K562 (cell line): ENCODE results near the gene EXTL1. TPM values are rescaled to one million over a fixed set of nuclear protein-coding genes. Genes with fewer than 3 reads are reported as not detected.

Experiments
- ATAC-seq: fragments of 200-7000 bp; cut with Tn5 transposase; 3 replicates; pipeline ENCODE4 v1.9.1; 2020; ENCODE audit warnings: moderate library complexity
- BruUV-seq: library from RNA; stranded (reverse); fragments of 400-500 nt; replicated peaks from 2 replicates; lab custom pipeline; 2021; lab: Mats Ljungman, UMichigan
- CTCF ChIA-PET: fragments of 300-600 bp; formaldehyde crosslinking; extraction: SDS; loops from one replicate; lab custom pipeline; 2021; ENCODE audit warnings: low intra/inter-chr PET ratio; lab: Yijun Ruan, JAX
- POLR2A ChIA-PET: fragments of 300-600, 350-650 bp; sonication (Branson Sonifier 250); formaldehyde crosslinking; extraction: SDS; loops from one replicate; lab custom pipeline; 2021; ENCODE audit warnings: antibody characterized with exemption, inconsistent platforms; lab: Yijun Ruan, JAX
- DNase-seq, 4 experiments: peaks; one replicate each; pipeline versions ENCODE4 v3.0.0 to v3.0.0-alpha.2; 2011 to 2018; ENCODE audit warnings: low spot score in 3 of 4, mixed read lengths in 3 of 4; ENCODE audit errors: extremely low read depth in 1 of 4
- FAIRE-seq: peaks from 2 replicates; lab custom pipeline; 2011; peaks lifted over from hg19 to GRCh38; lab: Jason Lieb, UNC
- H2AFZ ChIP-seq: 2 replicates; pipeline ENCODE4 v1.6.0; 2011; ENCODE audit warnings: low read depth, low read length, control low read depth, inconsistent platforms
- H3K27ac ChIP-seq: fragments of 200-600 bp; 3 replicates; pipeline ENCODE4 v1.8.0; 2011; ENCODE audit warnings: low read depth, mild to moderate bottlenecking, control low read depth, inconsistent platforms, low read length, moderate library complexity, mixed read lengths; ENCODE audit errors: extremely low read depth
- H3K27me3 ChIP-seq, 2 experiments: fragments of 300-600 bp in 1 of 2; 2 replicates in 1 of 2; 3 replicates in 1 of 2; pipeline versions ENCODE4 v1.6.0 to v1.8.0; 2011; ENCODE audit warnings: inconsistent platforms in 2 of 2, low read length in 2 of 2, mild to moderate bottlenecking in 1 of 2, mixed read lengths in 1 of 2, moderate library complexity in 1 of 2; ENCODE audit not compliant: control insufficient read depth in 2 of 2, insufficient read depth in 2 of 2
- H3K36me3 ChIP-seq: fragments of 300-600 bp; 3 replicates; pipeline ENCODE4 v1.8.0; 2011; ENCODE audit warnings: mild to moderate bottlenecking, low read length, inconsistent platforms; ENCODE audit not compliant: control insufficient read depth, insufficient read depth
- H3K4me1 ChIP-seq, 2 experiments: fragments of 200-600 bp in 1 of 2; replicated peaks in 1 of 2; 2 replicates in 1 of 2; 3 replicates in 1 of 2; pipeline versions ENCODE4 v1.5.1 to v1.8.0; 2011; ENCODE audit warnings: inconsistent platforms in 2 of 2, low read length in 2 of 2, mild to moderate bottlenecking in 1 of 2, mixed read lengths in 1 of 2, moderate library complexity in 1 of 2; ENCODE audit not compliant: control insufficient read depth in 2 of 2, insufficient read depth in 2 of 2
- H3K4me2 ChIP-seq: 2 replicates; pipeline ENCODE4 v1.6.1; 2011; ENCODE audit warnings: low read length, control low read depth, inconsistent platforms, mixed read lengths; ENCODE audit not compliant: insufficient read depth
- H3K4me3 ChIP-seq: fragments of 200-600 bp; sonication (generic), shearing (Covaris generic); 2 replicates; pipeline ENCODE4 v1.5.1; 2016; ENCODE audit warnings: control low read depth, inconsistent platforms
- H3K79me2 ChIP-seq: fragments of 200-600 bp; 3 replicates; pipeline ENCODE4 v1.8.0; 2011; ENCODE audit warnings: low read length, inconsistent platforms; ENCODE audit not compliant: control insufficient read depth, insufficient read depth
- H3K9ac ChIP-seq, 2 experiments: 2 replicates each; pipeline versions ENCODE4 v1.6.0 to v1.6.1; 2011; ENCODE audit warnings: low read depth in 2 of 2, low read length in 2 of 2, control low read depth in 1 of 2, inconsistent platforms in 1 of 2, mild to moderate bottlenecking in 1 of 2, mixed read lengths in 1 of 2; ENCODE audit not compliant: insufficient read depth in 1 of 2
- H3K9me1 ChIP-seq: one replicate; pipeline ENCODE4 v1.6.0; 2011; ENCODE audit warnings: inconsistent platforms, mild to moderate bottlenecking, low read length, moderate library complexity; ENCODE audit not compliant: control insufficient read depth, insufficient read depth
- H3K9me3 ChIP-seq: replicated peaks from 2 replicates; pipeline ENCODE4 v1.5.1; 2011; ENCODE audit warnings: low read depth, low read length, inconsistent platforms; ENCODE audit not compliant: control insufficient read depth, insufficient read depth
- H4K20me1 ChIP-seq: replicated peaks from 2 replicates; pipeline ENCODE4 v1.6.1; 2011; ENCODE audit warnings: low read length, inconsistent platforms, mixed read lengths; ENCODE audit not compliant: control insufficient read depth, insufficient read depth
- ATF6 ChIP-seq: sonication (generic); formaldehyde crosslinking; IDR thresholded peaks from 2 replicates; pipeline ENCODE4 v1.4.0; 2020; ENCODE audit warnings: mild to moderate bottlenecking, missing genetic modification reagents
- BCLAF1 ChIP-seq, 2 experiments: fragments of 450-650 bp in 1 of 2; IDR thresholded peaks; 2 replicates each; pipeline ENCODE4 v1.6.1; 2011 to 2017; ENCODE audit warnings: low read depth in 2 of 2, antibody characterized with exemption in 1 of 2, borderline replicate concordance in 1 of 2, low read length in 1 of 2, mild to moderate bottlenecking in 1 of 2, mixed read lengths in 1 of 2; ENCODE audit not compliant: control insufficient read depth in 1 of 2
- HNRNPLL ChIP-seq: fragments of 200-400 bp; formaldehyde crosslinking; IDR thresholded peaks from 2 replicates; pipeline ENCODE4 v1.6.1; 2017; ENCODE audit warnings: low read length, low read depth, mild to moderate bottlenecking; ENCODE audit not compliant: poor library complexity, severe bottlenecking
- SRSF3 ChIP-seq: fragments of 200-400 bp; formaldehyde crosslinking; IDR thresholded peaks from 2 replicates; pipeline ENCODE4 v1.6.1; 2016; ENCODE audit warnings: mild to moderate bottlenecking, low read length, moderate library complexity; ENCODE audit not compliant: insufficient read depth
- TRIM25 ChIP-seq: fragments of 450-650 bp; IDR thresholded peaks from 2 replicates; pipeline ENCODE4 v1.7.0; 2016; ENCODE audit warnings: borderline replicate concordance
- VEZF1 ChIP-seq: fragments of 200-800 bp; sonication (Bioruptor generic); IDR thresholded peaks from 2 replicates; pipeline ENCODE4 v1.6.1; 2017; ENCODE audit warnings: missing genetic modification characterization, missing compliant biosample characterization
- ZNF133 ChIP-seq: fragments of 250-450 bp; sonication (Bioruptor Pico); IDR thresholded peaks from 2 replicates; pipeline ENCODE4 v1.4.0; 2020; ENCODE audit warnings: mild to moderate bottlenecking
- ZNF24 ChIP-seq: fragments of 450-650 bp; IDR thresholded peaks from 2 replicates; pipeline ENCODE4 v1.6.1; 2016
- ZNF584 ChIP-seq: fragments of 200-800 bp; sonication (Bioruptor generic); IDR thresholded peaks from 2 replicates; pipeline ENCODE4 v1.6.1; 2016; ENCODE audit warnings: low read depth, mild to moderate bottlenecking, missing genetic modification characterization, missing compliant biosample characterization
- ZNF766 ChIP-seq: fragments of 200-800 bp; sonication (Bioruptor generic); conservative IDR thresholded peaks from 2 replicates; pipeline ENCODE4 v1.6.1; 2016; ENCODE audit warnings: missing genetic modification characterization, missing compliant biosample characterization
- ZZZ3 ChIP-seq: fragments of 450-650 bp; IDR thresholded peaks from 2 replicates; pipeline ENCODE4 v1.6.1; 2016; ENCODE audit warnings: antibody characterized with exemption, mild to moderate bottlenecking, moderate library complexity
- WGBS: fragments of 100-300 bp; shearing (Covaris generic); methylation state at CpG from one replicate; pipeline ENCODE4 v1.1.6; 2016; ENCODE audit warnings: low coverage, mixed read lengths; ENCODE audit not compliant: insufficient coverage; ENCODE audit errors: missing lambda C conversion rate; 5-methylcytosine and 5-hydroxymethylcytosine counted together
- in situ Hi-C: fragments of 300-500 bp; cut with MboI; formaldehyde crosslinking; loops from 4 replicates; pipeline ENCODE4 v1.15.0; 2018; ENCODE audit warnings: inconsistent platforms, mixed read lengths
- intact Hi-C: fragments of 100-400 bp; cut with micrococcal nuclease; formaldehyde crosslinking; loops from 2 replicates; pipeline ENCODE4 v1.14.2; 2022
- polyA plus RNA-seq, 8 experiments: library from polyadenylated mRNA; depleted of rRNA in 4 of 8; stranded (reverse) in 5 of 8; unstranded in 3 of 8; fragments of >200 nt; fragmentation: Nextera tagmentation in 2 of 8; fragmentation: Illumina TruSeq in 1 of 8; extraction: Ambion mirVana in 2 of 8; extraction: Trizol in 1 of 8; gene quantifications; 2 replicates each; pipeline versions ENCODE4 v1.2.1 to v1.2.3, GENCODE V29; 2011 to 2014; ENCODE audit warnings: inconsistent platforms in 1 of 8, missing spikeins in 1 of 8
- total RNA-seq, 7 experiments: library from RNA; depleted of rRNA in 6 of 7; stranded (reverse); fragments of >200 nt in 6 of 7; fragmentation: Illumina TruSeq in 2 of 7; extraction: Trizol in 2 of 7; gene quantifications; 2 replicates each; pipeline versions ENCODE4 v1.2.1 to v1.2.3, GENCODE V29; 2011 to 2021; ENCODE audit warnings: low replicate concordance in 1 of 7

The EXTL1 gene
- total and polyA plus RNA-seq, 9 of the 15 experiments (the other 6 are each of a cell fraction or from before 2014, with no cell fraction given): 0.04 to 0.23 (median 0.08) TPM; not detected in 3

- TF ChIP-seq VEZF1 (no peak), TRIM25 (no peak), ZNF133 (CRISPR knock-in tag) (no peak), ATF6 (CRISPR knock-in tag) (no peak)
- TF ChIP-seq, all 486 proteins: peak for 0
Observed at GRCh38 chr1:26025060-26025459, 3.5 kb downstream of the EXTL1 start (continued).

- ChIA-PET POLR2A (interaction anchor here (1.2 to 2.0 kb wide), 3 partner anchors 11 to 129 kb away, joined by 4 to 11 read pairs (median 6); no protein-coding TSS in a partner anchor), CTCF (no interaction called here)
- no peaks in the 10 kb centered on the region for H3K27me3 ChIP-seq
- no peaks in the 10 kb centered on the region for H3K9me1 ChIP-seq
- H3K27ac ChIP-seq: no peak overlapping the region
- no peak for ATAC-seq
- H2AFZ ChIP-seq: no peak overlapping the region
- no peaks in the 10 kb centered on the region for H3K9me3 ChIP-seq
- 46% methylated on average over 5 of the region's 5 CpGs for WGBS
- intact Hi-C loops: no loop called here
- in situ Hi-C loops: no loop called here
- FAIRE-seq: no peak
- TF ChIP-seq HNRNPLL (no peak), ZNF24 (no peak), SRSF3 (no peak), ZNF766 (CRISPR knock-in tag) (no peak), BCLAF1 (IDR thresholded peaks at IDR 0.05; ENCODE audit: borderline replicate concordance in 1 of 2, control insufficient read depth in 1 of 2, low read depth in 2 of 2, low read length in 1 of 2) (no peak), ZNF584 (CRISPR knock-in tag) (no peak), ZZZ3 (no peak)
- no peaks in the 10 kb centered on the region for H3K79me2 ChIP-seq
- H3K4me2 ChIP-seq: no peak overlapping the region
- BruUV-seq: no TSS peak
- no peaks in the 10 kb centered on the region for H4K20me1 ChIP-seq
- no peak overlapping the region for H3K4me3 ChIP-seq
- peaks cover 19 to 46% of the 10 kb centered on the region in 2 experiments; a peak in 4 of 5 replicates for H3K4me1 ChIP-seq
- H3K9ac ChIP-seq: no peak overlapping the region
- no peaks in the 10 kb centered on the region for H3K36me3 ChIP-seq
- no peak for DNase-seq
Observed at GRCh38 chr1:26025517-26025916, 3.9 kb downstream of the EXTL1 start.
